Trophoblast cell (in vitro differentiated cells and primary cell): ENCODE measurements around the gene NIT1.

Experiments
- DNase-seq, 2 donors: peaks; one replicate each; pipeline ENCODE4 v3.0.0-alpha.2; 2016
- H2AFZ ChIP-seq: 2 replicates; pipeline ENCODE4 v1.6.1; 2013; ENCODE audit warnings: low read length, moderate library complexity, mild to moderate bottlenecking; ENCODE audit not compliant: insufficient read depth, poor library complexity
- H2AK5ac ChIP-seq: 2 replicates; pipeline ENCODE4 v1.6.1; 2013; ENCODE audit warnings: mild to moderate bottlenecking, low read length
- H2BK120ac ChIP-seq: 2 replicates; pipeline ENCODE4 v1.6.1; 2013; ENCODE audit warnings: low read length, mild to moderate bottlenecking, moderate library complexity; ENCODE audit not compliant: insufficient read depth, poor library complexity
- H2BK12ac ChIP-seq: 2 replicates; pipeline ENCODE4 v1.6.1; 2013; ENCODE audit warnings: mild to moderate bottlenecking, low read length, moderate library complexity
- H2BK5ac ChIP-seq: 2 replicates; pipeline ENCODE4 v1.6.1; 2013; ENCODE audit warnings: low read length, low read depth, moderate library complexity, mild to moderate bottlenecking; ENCODE audit not compliant: poor library complexity
- H3K14ac ChIP-seq: 2 replicates; pipeline ENCODE4 v1.6.1; 2013; ENCODE audit warnings: mild to moderate bottlenecking, low read length
- H3K18ac ChIP-seq: 2 replicates; pipeline ENCODE4 v1.6.1; 2013; ENCODE audit warnings: mild to moderate bottlenecking, low read length
- H3K23ac ChIP-seq: 2 replicates; pipeline ENCODE4 v1.6.1; 2013; ENCODE audit warnings: low read length
- H3K27ac ChIP-seq: 2 replicates; pipeline ENCODE4 v1.5.1; 2013; ENCODE audit warnings: low read depth, mild to moderate bottlenecking, inconsistent platforms, low read length, moderate library complexity
- H3K27me3 ChIP-seq: 2 replicates; pipeline ENCODE4 v1.6.1; 2013; ENCODE audit warnings: inconsistent platforms, mild to moderate bottlenecking, low read length, moderate library complexity; ENCODE audit not compliant: insufficient read depth
- H3K36me3 ChIP-seq, 2 experiments: 1 replicate in 1 of 2; 2 replicates in 1 of 2; pipeline ENCODE4 v1.6.1; 2013; ENCODE audit warnings: low read length in 2 of 2, mild to moderate bottlenecking in 2 of 2, moderate library complexity in 1 of 2; ENCODE audit not compliant: insufficient read depth in 2 of 2, control insufficient read depth in 1 of 2
- H3K4ac ChIP-seq: 2 replicates; pipeline ENCODE4 v1.6.1; 2013; ENCODE audit warnings: low read depth, mild to moderate bottlenecking, low read length, moderate library complexity
- H3K4me1 ChIP-seq, 2 experiments: 1 replicate in 1 of 2; 2 replicates in 1 of 2; pipeline ENCODE4 v1.6.1; 2013; ENCODE audit warnings: low read length in 2 of 2, mild to moderate bottlenecking in 2 of 2, moderate library complexity in 1 of 2; ENCODE audit not compliant: insufficient read depth in 2 of 2, control insufficient read depth in 1 of 2
- H3K4me2 ChIP-seq: 2 replicates; pipeline ENCODE4 v1.6.1; 2013; ENCODE audit warnings: inconsistent platforms, mild to moderate bottlenecking, low read length, moderate library complexity
- H3K4me3 ChIP-seq: 2 replicates; pipeline ENCODE4 v1.5.1; 2013; ENCODE audit warnings: mild to moderate bottlenecking, low read depth, low read length, inconsistent platforms
- H3K79me1 ChIP-seq: one replicate; pipeline ENCODE4 v1.6.1; 2013; ENCODE audit warnings: low read length
- H3K79me2 ChIP-seq: 2 replicates; pipeline ENCODE4 v1.6.1; 2013; ENCODE audit warnings: low read length, mild to moderate bottlenecking; ENCODE audit not compliant: control insufficient read depth, insufficient read depth, poor library complexity
- H3K9ac ChIP-seq: 2 replicates; pipeline ENCODE4 v1.6.1; 2013; ENCODE audit warnings: mild to moderate bottlenecking, low read length
- H3K9me3 ChIP-seq: 2 replicates; pipeline ENCODE4 v1.6.1; 2013; ENCODE audit warnings: low read depth, mild to moderate bottlenecking, control low read depth, inconsistent platforms, low read length; ENCODE audit not compliant: insufficient read depth
- H4K12ac ChIP-seq: 2 replicates; pipeline ENCODE4 v1.6.1; 2013; ENCODE audit warnings: low read depth, mild to moderate bottlenecking, low read length, moderate library complexity
- H4K8ac ChIP-seq: 2 replicates; pipeline ENCODE4 v1.6.1; 2013; ENCODE audit warnings: low read depth, mild to moderate bottlenecking, low read length, moderate library complexity
- H4K91ac ChIP-seq: one replicate; pipeline ENCODE4 v1.6.1; 2013; ENCODE audit warnings: low read depth, mild to moderate bottlenecking, low read length, moderate library complexity
- WGBS: extraction: QIAGEN DNeasy Blood & Tissue Kit; methylation state at CpG from one replicate; pipeline ENCODE4 v1.1.7; 2013; ENCODE audit warnings: missing lambda C conversion rate; ENCODE audit not compliant: insufficient read length, insufficient coverage; ENCODE audit errors: extremely low coverage; 5-methylcytosine and 5-hydroxymethylcytosine counted together

The NIT1 gene

GRCh38 chr1:161079436-161080110, 38.3 kb upstream of the NIT1 start:
- no peak overlapping the region for H3K4me2 ChIP-seq
- no peak overlapping the region for H2AFZ ChIP-seq
- peaks cover 53% of the 10 kb centered on the region for H3K79me1 ChIP-seq
- H3K27me3 ChIP-seq, result no peaks in the 10 kb centered on the region
- no peak overlapping the region for H3K23ac ChIP-seq
- peak overlapping the region; percentile 5 for H2BK5ac ChIP-seq
- peak overlapping the region; percentile 2 for H3K18ac ChIP-seq
- H3K4ac ChIP-seq, result peak overlapping the region; percentile 2
- H3K4me1 ChIP-seq, result peaks cover 47 to 55% of the 10 kb centered on the region in 2 experiments
- no peak for DNase-seq
- H3K9me3 ChIP-seq, result peaks cover 2% of the 10 kb centered on the region
- H4K91ac ChIP-seq, result peak overlapping the region; percentile 97
- H2BK120ac ChIP-seq, result peak overlapping the region; percentile 67
- no CpG with 5 or more reads among the region's 41 CpGs for WGBS
- no peak overlapping the region for H3K4me3 ChIP-seq
- peak overlapping the region; percentile 0 for H2BK12ac ChIP-seq
- peak overlapping the region; percentile 64 for H2AK5ac ChIP-seq
- peaks cover 9% of the 10 kb centered on the region for H3K79me2 ChIP-seq
- peak overlapping the region; percentile 56 for H3K14ac ChIP-seq
- H3K27ac ChIP-seq, result peak overlapping the region; percentile 81
- H3K9ac ChIP-seq, result no peak overlapping the region
- H4K12ac ChIP-seq, result no peak overlapping the region
- no peak overlapping the region for H4K8ac ChIP-seq
- H3K36me3 ChIP-seq, result peaks cover 10 to 11% of the 10 kb centered on the region in 2 experiments

GRCh38 chr1:161080441-161081405, 37.2 kb upstream of the NIT1 start:
- H4K91ac ChIP-seq, result peak overlapping the region; percentile 97
- peaks cover 5 to 7% of the 10 kb centered on the region in 2 experiments for H3K36me3 ChIP-seq
- H3K14ac ChIP-seq, result peak overlapping the region; percentile 56

GRCh38 chr1:161081519-161081918, 36.4 kb upstream of the NIT1 start:
- peaks cover 5% of the 10 kb centered on the region in 2 experiments for H3K36me3 ChIP-seq
- no peak overlapping the region for H3K4me3 ChIP-seq
- peaks cover 70% of the 10 kb centered on the region for H3K79me1 ChIP-seq
- no peak overlapping the region for H2AFZ ChIP-seq
- peak overlapping the region; percentile 81 for H3K27ac ChIP-seq
- H3K79me2 ChIP-seq, result peaks cover 18% of the 10 kb centered on the region
- no CpG with 5 or more reads among the region's 5 CpGs for WGBS
- no peaks in the 10 kb centered on the region for H3K27me3 ChIP-seq
- peaks cover 2% of the 10 kb centered on the region for H3K9me3 ChIP-seq
- H3K4me2 ChIP-seq, result no peak overlapping the region
- peak overlapping the region; percentile 83 for H3K18ac ChIP-seq
- H2BK12ac ChIP-seq, result peak overlapping the region; percentile 94
- H4K8ac ChIP-seq, result peak overlapping the region; percentile 33
- peak overlapping the region; percentile 97 for H4K91ac ChIP-seq
- peak overlapping the region; percentile 67 for H2BK120ac ChIP-seq
- no peak overlapping the region for H3K9ac ChIP-seq
- peak overlapping the region; percentile 98 for H2AK5ac ChIP-seq
- peak overlapping the region; percentile 91 for H3K14ac ChIP-seq
- peak; percentile 55 to 68 for DNase-seq
- peak overlapping the region; percentile 66 for H3K4ac ChIP-seq
- peak overlapping the region; percentile 24 for H4K12ac ChIP-seq
- no peak overlapping the region for H3K23ac ChIP-seq
- peak overlapping the region; percentile 81 for H2BK5ac ChIP-seq
- peaks cover 60 to 69% of the 10 kb centered on the region in 2 experiments for H3K4me1 ChIP-seq

More at GRCh38 chr1:161080441-161081405, 37.2 kb upstream of the NIT1 start:
- peak overlapping the region; percentile 71 for H3K18ac ChIP-seq
- H3K23ac ChIP-seq, result no peak overlapping the region
- H2AFZ ChIP-seq, result no peak overlapping the region
- H2BK120ac ChIP-seq, result peak overlapping the region; percentile 67
- WGBS, result no CpG with 5 or more reads among the region's 5 CpGs
- no peak overlapping the region for H3K9ac ChIP-seq
- peak overlapping the region; percentile 53 for H2BK12ac ChIP-seq
- peak overlapping the region; percentile 29 for H4K12ac ChIP-seq
- peak overlapping the region; percentile 81 for H3K27ac ChIP-seq
- H3K4ac ChIP-seq, result peak overlapping the region; percentile 61
- no peak overlapping the region for H3K4me3 ChIP-seq
- H4K8ac ChIP-seq, result peak overlapping the region; percentile 61
- H3K79me2 ChIP-seq, result peaks cover 13% of the 10 kb centered on the region
- no peak overlapping the region for H3K4me2 ChIP-seq
- no peaks in the 10 kb centered on the region for H3K27me3 ChIP-seq
- peak overlapping the region; percentile 60 for H2BK5ac ChIP-seq
- H3K79me1 ChIP-seq, result peaks cover 62% of the 10 kb centered on the region
- peaks cover 53 to 61% of the 10 kb centered on the region in 2 experiments for H3K4me1 ChIP-seq
- H2AK5ac ChIP-seq, result peak overlapping the region; percentile 63
- H3K9me3 ChIP-seq, result peaks cover 2% of the 10 kb centered on the region
- peak; percentile 80 to 94 for DNase-seq

GRCh38 chr1:161082483-161082882, 35.4 kb upstream of the NIT1 start:
- Histone ChIP-seq H3K9me3 (peaks cover under 1% of the 10 kb centered on the region), H2AK5ac (peak overlapping the region; percentile 77), H3K36me3 (peaks cover 1% of the 10 kb centered on the region in 2 experiments), H3K4ac (peak overlapping the region; percentile 18), H3K79me2 (peaks cover 24% of the 10 kb centered on the region), H2AFZ (no peak overlapping the region), H3K14ac (peak overlapping the region; percentile 59), H3K4me1 (peaks cover 68 to 78% of the 10 kb centered on the region in 2 experiments), H3K79me1 (peaks cover 78% of the 10 kb centered on the region), H2BK5ac (peak overlapping the region; percentile 96), H4K8ac (peak overlapping the region; percentile 28), H3K4me3 (no peak overlapping the region), H2BK120ac (peak overlapping the region; percentile 67), H3K23ac (no peak overlapping the region), H3K27me3 (no peaks in the 10 kb centered on the region), H4K91ac (peak overlapping the region; percentile 97), H4K12ac (peak overlapping the region; percentile 37), H3K9ac (no peak overlapping the region), H3K18ac (peak overlapping the region; percentile 89), H2BK12ac (peak overlapping the region; percentile 92), H3K4me2 (peak overlapping the region; percentile 31), H3K27ac (peak overlapping the region; percentile 99)
- peak; percentile 95 to 96 for DNase-seq
- no CpG with 5 or more reads among the region's 2 CpGs for WGBS
